ENCODE measurements around the gene ZNRF2.

Gene ZNRF2

GRCh38 chr7:30396389-30396788 lies 112.0 kb downstream of the ZNRF2 start:
- in situ Hi-C loops (cut with MboI; ENCODE audit: low sequenced_read_pairs) = no loop called here

DNA sequence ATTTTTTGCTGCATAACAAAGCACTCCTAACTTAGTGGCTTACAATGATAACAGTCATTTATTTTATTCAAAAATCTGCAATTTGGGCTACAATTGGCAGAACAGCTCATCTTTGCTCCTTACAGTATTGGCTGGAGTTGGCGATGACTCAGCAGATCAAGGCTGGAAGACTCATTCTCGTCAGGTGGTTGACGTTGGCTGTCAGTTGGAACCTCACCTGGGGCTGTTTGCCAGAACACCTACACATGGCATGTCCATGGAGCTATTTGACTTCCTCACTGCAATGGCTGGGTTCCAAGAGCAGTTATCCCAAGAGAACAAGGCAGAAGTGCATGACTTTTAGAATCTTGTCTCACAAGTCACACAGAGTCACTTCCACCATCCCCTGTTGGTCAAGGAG lies 119.1 kb downstream of the ZNRF2 start:
- in situ Hi-C loops (cut with MboI; ENCODE audit: low sequenced_read_pairs) = no loop called here

GRCh38 chr7:30405179-30405578 lies 120.8 kb downstream of the ZNRF2 start:
- in situ Hi-C loops (cut with MboI; ENCODE audit: low sequenced_read_pairs) = no loop called here

DNA sequence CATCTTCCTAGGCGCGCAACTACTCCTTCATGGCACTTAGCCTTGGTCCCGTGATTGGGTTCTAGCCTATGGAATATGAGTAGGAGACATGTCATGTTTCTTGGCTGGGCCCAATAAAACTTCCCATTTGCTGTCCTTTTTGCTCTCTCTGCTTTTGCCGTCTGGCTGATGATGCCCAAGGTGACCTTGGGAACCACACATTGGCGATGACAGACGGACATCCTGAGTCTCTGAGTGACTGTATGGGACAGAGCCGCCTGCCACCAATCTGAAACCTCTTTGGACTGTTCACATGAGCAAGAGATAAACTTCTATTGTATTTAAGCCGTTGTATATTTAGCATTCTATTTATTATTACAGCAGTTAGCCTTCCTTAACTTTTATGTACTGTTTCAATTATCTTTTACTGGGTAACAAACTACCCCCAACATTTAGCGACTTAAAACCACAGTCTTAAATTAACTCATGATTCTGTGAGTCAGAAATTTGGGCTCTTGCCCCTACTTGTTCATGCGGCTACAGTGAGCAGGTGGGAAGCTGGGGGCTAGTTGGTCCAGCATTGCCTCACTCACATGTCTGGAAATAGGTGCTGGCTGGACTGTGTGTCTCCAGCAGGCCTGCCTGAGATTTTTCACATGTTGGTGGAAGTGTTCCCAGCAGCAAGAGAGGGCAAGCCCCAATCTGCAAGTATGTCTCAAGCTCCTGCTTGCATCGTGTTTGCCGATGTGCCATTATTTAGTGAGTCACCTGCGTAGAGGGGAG lies 122.4 kb downstream of the ZNRF2 start:
- in situ Hi-C loops (cut with MboI; ENCODE audit: low sequenced_read_pairs) = no loop called here

GRCh38 chr7:30411173-30411572 lies 126.8 kb downstream of the ZNRF2 start:
- in situ Hi-C loops (cut with MboI; ENCODE audit: low sequenced_read_pairs) = no loop called here

GRCh38 chr7:30411897-30412296 lies 127.5 kb downstream of the ZNRF2 start:
- in situ Hi-C loops (cut with MboI; ENCODE audit: low sequenced_read_pairs) = no loop called here

- in situ Hi-C loops (cut with MboI; ENCODE audit: low sequenced_read_pairs) = no loop called here
These were observed 128.5 kb downstream of the ZNRF2 start for GRCh38 chr7:30412782-30413504.

- in situ Hi-C loops (cut with MboI; ENCODE audit: low sequenced_read_pairs) = no loop called here
These were observed 129.5 kb downstream of the ZNRF2 start for GRCh38 chr7:30413864-30414263.
